GM18861 (cell line): ENCODE data around the gene PKN2.

ENCODE experiments used
- ATAC-seq: cut with Tn5 transposase; IDR thresholded peaks from one replicate; pipeline ENCODE4 v1.9.1; 2021; ENCODE audit not compliant: unreplicated experiment

The PKN2 gene

GRCh38 chr1:88731475-88732269, 47.6 kb downstream of the PKN2 start:
- ATAC-seq: no peak

- ATAC-seq: no peak
These were observed 51.3 kb downstream of the PKN2 start for GRCh38 chr1:88735382-88735781.

GRCh38 chr1:88735909-88736308, 51.8 kb downstream of the PKN2 start:
- ATAC-seq: no peak

- no peak for ATAC-seq
These were observed 52.7 kb downstream of the PKN2 start for GRCh38 chr1:88736633-88737248.

- no peak for ATAC-seq
These were observed 53.4 kb downstream of the PKN2 start for GRCh38 chr1:88737338-88737927.

GRCh38 chr1:88740784-88741183, 56.7 kb downstream of the PKN2 start:
- ATAC-seq: no peak

GRCh38 chr1:88741413-88741812, 57.3 kb downstream of the PKN2 start:
- ATAC-seq: no peak

GRCh38 chr1:88742531-88742930, 58.5 kb downstream of the PKN2 start:
- no peak for ATAC-seq

- ATAC-seq: peak; percentile 73
These were observed 60.1 kb downstream of the PKN2 start for GRCh38 chr1:88744142-88744541.

- no peak for ATAC-seq
These were observed 62.8 kb downstream of the PKN2 start for GRCh38 chr1:88746916-88747315.

- ATAC-seq: no peak
These were observed 67.6 kb downstream of the PKN2 start for GRCh38 chr1:88751714-88752113.

- no peak for ATAC-seq
These were observed 69.4 kb downstream of the PKN2 start for GRCh38 chr1:88753506-88753905.

- no peak for ATAC-seq
These were observed 79.8 kb downstream of the PKN2 start for GRCh38 chr1:88763649-88764406.

- ATAC-seq: no peak
These were observed 84.1 kb downstream of the PKN2 start for GRCh38 chr1:88768187-88768586.

GRCh38 chr1:88768816-88769215, 84.7 kb downstream of the PKN2 start:
- ATAC-seq: no peak

- ATAC-seq: no peak
These were observed 89.6 kb downstream of the PKN2 start for GRCh38 chr1:88773540-88774150.

GRCh38 chr1:88774151-88774556, 90.1 kb downstream of the PKN2 start:
- no peak for ATAC-seq

- no peak for ATAC-seq
These were observed 93.6 kb downstream of the PKN2 start for GRCh38 chr1:88777604-88778149.

GRCh38 chr1:88779880-88780279, 95.8 kb downstream of the PKN2 start:
- no peak for ATAC-seq

GRCh38 chr1:88780485-88780884, 96.4 kb downstream of the PKN2 start:
- ATAC-seq: no peak

GRCh38 chr1:88783145-88783544, 99.1 kb downstream of the PKN2 start:
- ATAC-seq: no peak
